Adrenal gland (tissue), 5 donors: ENCODE results near the gene ACADS.

Source experiments
- CTCF ChIP-seq, 6 experiments: fragments of 450-650 bp in 4 of 6; fragments of 200-600 bp in 2 of 6; sonication (generic) in 1 of 6; IDR thresholded peaks; 1 replicate in 5 of 6; 2 replicates in 1 of 6; pipeline versions ENCODE4 v1.5.1 to v1.8.0; 2016 to 2021; ENCODE audit warnings: antibody characterized with exemption in 6 of 6, mild to moderate bottlenecking in 2 of 6, moderate library complexity in 1 of 6
- POLR2A ChIP-seq, 2 donors: fragments of 450-650 bp; IDR thresholded peaks; one replicate each; pipeline ENCODE4 v1.6.1; 2017; ENCODE audit warnings: antibody characterized with exemption in 2 of 2, mild to moderate bottlenecking in 2 of 2, moderate library complexity in 1 of 2
- donor health status: DM: no; HTN: no; CAD: no.

DNA sequence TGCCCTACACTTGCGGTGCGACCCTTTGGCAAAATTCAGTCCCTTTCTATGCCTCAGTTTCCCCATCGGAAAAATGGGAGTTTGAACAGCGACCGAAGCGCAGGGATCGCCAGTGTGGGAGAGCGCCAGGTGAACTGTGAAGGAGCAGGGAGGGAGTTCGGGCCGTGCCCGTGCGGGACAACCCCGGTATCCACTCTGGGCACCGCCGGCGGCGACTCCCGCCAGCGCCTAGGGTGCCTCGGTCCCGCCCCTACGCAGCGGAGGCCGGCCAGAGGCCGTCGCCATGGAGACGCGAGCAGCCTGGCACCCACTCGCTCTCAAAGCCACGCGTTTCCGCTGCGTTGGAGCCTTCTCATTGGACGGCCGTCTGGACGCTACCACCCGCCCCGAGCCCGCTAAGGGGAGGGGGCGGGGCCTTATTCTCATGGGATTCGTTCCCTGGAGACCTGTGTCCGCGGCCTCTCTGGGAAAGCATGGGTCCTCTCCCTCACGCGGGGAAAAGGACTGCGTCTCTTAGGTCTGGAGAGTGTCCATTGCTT, 39.4 kb upstream of the ACADS start:
- TF ChIP-seq CTCF (IDR thresholded peaks at IDR 0.05): no peak
- peak in 1 of 2 donors; percentile 59 for TF ChIP-seq POLR2A (IDR thresholded peaks at IDR 0.05)
